Right renal pelvis (tissue), 4 donors: ENCODE measurements around the gene HPCAL1. TPM values are rescaled to one million over a fixed set of nuclear protein-coding genes. Genes with fewer than 3 reads are reported as not detected.

Experiments
- DNase-seq, 4 donors: peaks; one replicate each; pipeline ENCODE4 v3.0.0-alpha.2; 2013; ENCODE audit warnings: low read depth in 4 of 4, low spot score in 3 of 4, missing footprints in 1 of 4
- polyA plus RNA-seq, 4 donors: library from polyadenylated mRNA; unstranded; fragments of 120-200 nt; gene quantifications; one replicate each; pipeline ENCODE4 v1.2.1, GENCODE V29; 2013; ENCODE audit not compliant: insufficient read length in 4 of 4

Gene HPCAL1
- polyA plus RNA-seq, 4 donors: 23.9 to 36.8 (median 31.5) TPM

DNA sequence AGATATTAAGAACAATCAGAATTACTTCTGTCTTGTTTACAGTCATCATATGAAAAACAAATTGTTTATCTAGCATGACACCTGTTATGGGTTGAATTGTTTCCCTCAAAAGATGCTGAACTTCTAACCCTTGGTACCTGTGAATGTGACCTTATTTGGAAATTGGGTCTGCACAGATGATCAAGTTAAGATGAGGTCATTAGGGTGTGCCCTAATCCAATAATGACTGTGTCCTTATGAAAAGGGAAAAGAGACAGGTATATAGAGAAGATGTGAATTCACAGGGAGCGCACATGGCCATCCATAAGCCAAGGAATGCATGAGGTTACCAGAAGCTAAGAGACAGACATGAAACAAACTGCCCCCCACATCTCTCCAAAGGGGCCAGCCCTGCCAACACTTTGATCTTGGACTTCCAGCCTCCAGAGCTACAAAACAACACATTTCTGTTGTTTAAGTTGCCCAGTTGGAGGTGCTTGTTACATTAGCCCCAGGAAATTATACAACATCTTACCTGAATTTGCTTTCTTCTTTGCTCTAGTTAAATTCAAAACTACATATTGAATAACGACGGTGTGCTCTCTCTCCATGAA, 2.3 kb upstream of the HPCAL1 start:
- no peak for DNase-seq

DNA sequence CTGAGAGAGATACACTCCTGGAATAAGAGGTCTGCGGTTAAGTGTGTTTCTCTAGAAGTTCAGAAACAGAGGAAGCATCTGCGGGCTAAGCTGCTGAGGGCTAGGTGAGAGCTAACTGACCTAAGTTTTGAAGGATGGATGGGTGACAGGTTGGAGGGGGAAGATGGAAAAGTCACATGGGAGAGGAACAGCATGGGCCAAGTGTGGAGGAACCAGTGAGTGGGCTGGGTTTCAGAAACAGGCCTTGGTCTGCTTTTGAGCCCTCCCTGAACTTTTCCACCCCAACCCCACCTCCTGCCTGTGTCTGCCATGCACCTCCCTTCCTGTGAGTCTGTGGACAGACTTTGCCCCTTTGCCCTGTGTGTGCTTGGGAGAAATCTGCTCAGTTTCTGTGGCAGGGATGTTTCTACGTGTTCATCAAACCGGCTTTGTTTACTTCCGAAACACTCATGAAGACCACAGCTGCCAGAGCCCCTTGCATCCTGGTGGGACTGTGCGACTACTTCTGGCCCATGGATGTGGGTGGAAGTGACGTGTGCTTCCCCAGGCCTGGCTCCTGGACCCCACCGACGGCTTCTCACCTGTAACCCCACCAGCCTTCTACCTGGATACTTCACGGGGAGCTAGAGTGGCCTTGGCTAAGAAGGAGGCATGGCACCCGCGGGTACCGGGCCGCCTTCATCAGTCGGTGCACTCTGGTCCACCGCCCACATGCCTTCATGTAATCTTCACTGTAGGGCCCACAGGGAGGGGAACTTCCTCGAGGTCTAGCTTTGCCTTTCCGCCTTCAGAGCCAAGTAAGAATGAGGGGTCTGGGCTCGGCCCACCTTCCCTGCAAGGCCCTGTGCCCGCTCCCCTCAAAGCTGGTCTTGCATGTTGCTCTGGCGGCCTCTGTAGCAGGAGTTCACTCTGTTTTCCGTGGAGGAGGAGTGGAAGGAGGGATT, 1.4 kb upstream of the HPCAL1 start:
- DNase-seq: no peak

DNA sequence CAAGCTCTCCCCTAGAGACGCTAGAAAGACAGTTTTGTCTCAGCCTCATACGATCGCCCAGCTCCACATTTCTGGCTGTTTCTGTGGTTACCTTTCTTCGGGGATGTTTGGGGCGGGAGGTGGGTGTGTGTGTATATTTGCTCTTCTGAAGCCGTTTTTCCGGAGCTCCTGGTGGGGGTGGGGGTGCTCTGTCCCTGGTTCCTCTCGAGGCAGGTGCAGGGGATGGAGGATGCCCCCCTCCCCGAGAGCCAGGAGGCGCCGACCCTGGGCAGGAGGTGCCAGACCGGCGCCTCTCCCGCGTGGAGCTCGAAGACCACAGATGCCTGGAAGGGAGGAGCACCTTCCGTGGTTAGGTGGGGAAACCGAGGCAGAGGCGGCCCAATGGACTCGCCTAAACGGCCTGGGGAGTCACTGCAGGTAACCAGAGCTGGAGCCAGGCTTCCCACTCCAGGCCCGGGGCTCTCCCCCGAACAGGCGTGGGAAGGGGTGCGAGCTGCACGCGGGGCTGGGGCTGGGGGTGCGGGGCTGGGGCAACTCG, 694 bp upstream of the HPCAL1 start:
- no peak for DNase-seq

DNA sequence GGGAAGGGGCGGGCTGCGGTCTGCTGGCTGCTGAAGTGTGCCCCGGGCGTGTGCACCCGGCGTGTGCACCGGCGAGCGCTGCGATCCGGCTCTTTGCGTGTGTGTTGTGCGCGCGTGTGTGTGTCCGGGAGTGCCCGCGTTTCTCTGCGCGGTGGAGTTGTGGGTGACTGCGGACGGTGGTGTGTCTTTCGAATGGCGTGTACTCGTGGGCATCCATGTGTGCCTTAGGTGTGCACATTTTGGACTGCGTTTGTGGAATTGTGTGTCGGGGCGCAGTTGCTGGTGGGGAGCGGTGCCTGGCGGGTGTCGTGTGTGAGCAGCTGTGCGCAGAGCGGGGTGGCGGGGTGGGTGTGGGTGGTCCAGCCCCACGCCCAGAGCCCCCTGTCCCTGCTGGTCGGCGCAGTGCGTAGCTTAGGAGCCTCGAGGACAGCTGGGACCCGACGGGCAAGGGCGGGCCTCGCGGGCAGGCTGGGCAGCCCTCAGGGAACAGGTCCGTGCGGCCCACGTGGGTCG, 533 bp downstream of the HPCAL1 start:
- DNase-seq: no peak

DNA sequence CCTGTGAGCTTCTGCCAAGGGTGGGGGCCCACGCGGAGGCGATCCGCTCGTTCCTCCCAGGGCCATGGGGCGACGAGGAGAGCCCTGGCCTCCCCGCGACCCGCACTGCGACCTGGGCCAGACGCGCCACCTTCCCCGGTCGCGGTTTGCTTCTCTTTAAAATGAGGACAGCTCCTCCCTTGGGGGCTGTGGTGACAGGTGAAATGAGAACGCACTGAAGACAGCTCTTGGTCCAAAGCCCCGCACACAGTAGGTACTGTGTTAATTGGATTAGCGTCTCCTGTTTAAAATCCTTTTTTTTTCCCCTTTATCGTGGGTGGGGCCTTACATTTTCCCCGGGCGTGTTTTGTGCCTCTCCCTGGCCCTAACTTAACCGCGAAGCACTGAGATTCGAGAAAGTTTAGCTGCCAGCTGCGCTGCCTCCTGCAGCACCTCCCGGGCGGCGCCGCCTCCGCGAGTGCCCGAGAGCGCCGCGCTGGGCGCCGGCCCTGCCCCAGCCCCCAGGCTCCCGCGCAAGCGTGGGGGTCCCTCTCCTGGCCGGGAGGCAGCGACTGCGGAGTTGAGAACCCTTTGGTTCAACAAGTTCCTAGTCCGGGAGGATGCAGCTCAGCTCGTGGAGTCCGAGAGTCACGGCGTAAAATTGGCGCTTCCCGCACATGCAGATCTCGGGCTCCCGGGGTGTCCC, 1.1 kb downstream of the HPCAL1 start:
- DNase-seq: peak in 1 of 4 donors; percentile 31

DNA sequence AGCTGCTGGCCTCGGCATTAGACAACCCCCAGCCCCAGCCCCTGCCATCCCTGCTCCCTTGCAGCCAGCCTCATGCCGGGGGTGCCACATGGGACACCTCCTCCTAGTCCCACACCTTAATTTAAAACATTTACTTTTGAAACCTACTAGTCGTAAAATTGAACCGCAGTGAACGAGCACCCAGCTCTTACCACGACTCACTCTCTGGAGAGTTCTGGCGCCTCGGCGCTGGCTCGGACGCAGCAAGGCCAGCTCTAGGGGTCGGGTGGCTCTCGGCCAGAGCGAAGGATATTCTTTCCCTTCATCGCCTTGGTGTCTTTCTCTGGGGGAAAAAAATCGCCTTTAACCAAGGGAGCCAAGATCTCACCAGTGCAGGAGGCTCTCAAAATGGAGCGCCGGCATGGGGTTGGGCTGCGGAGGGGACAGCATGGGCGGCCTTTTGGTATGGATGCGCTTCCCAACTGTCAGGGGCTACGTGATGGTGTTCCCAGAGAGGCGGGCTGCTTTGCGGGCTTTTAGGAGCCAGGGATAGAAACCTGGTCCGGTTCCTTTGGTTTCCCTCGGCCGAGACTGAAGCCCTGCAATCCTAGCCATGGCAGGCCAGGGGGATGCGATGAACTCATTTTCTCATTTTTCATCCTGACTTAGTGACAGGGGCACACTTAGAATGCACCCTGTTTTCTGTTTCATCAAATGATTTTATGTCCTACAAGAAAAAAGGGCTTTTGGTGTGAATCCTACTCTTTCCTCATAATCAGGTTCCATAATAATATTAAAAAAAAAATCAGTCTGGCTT, 2.0 kb downstream of the HPCAL1 start:
- no peak for DNase-seq

DNA sequence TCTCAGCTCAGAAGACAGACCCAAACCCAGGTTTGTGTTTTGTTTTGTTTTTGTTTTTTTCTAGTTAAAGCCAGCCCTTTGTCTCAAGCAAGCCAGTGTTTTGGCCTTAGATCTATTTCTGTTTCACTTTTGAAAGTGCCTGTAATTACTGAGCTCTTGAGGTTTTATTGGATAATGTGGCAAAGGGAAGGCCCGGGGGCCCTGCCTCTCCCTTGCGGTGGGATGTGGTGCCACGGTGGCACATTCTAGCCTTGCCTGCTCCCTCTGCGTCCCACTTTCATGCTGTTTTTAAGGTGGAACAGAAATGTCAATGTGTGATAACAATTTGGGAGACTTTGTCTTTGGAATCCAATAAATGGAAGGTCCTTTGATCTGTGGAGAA, 2.5 kb downstream of the HPCAL1 start:
- no peak for DNase-seq

DNA sequence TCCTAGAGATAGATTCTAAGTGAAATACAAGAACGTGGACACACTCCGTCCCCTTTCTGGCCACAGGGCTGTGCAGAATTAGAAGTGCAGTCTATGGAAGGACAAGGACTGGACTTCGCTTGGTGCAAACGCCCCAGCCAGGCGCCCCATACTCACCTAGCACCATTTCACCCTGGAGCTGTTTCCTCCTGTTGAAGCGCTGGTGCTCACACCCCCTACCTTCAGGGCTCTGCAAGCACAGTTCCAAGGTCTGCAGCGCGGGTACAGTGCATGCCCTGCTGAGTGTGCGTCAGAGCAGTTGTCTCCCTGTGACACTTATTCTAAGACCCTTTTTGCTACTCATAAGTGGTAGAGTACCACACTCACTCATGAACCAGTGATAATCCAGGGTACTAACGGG, 3.0 kb downstream of the HPCAL1 start:
- no peak for DNase-seq

DNA sequence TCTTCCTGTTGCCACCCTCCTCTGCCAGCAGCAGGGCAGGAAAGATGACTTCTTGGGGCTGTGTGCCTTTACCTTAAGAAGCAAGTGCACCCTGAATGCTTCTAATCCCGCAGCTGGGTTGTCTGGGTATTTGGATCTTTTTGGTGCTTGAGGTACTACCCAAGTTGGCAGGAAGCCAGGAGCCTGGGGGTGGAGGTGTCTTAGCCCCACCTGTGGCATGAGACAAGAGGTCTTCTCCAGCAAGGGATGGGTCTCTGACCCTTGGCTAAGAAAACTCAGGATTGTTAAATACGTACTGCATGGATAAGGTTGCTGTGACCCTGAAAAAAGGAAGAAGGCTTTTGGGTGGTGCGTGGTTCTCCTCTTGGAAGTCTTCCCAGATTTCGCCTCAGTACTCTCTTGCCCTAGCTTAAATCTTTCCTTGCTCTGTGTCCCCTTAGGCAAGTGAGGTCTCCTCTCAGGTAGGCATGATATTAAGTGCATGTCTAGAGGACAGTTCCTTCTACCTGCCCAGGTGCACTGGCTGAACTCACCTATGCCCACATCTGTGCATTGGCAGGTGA, 4.3 kb downstream of the HPCAL1 start:
- no peak for DNase-seq

DNA sequence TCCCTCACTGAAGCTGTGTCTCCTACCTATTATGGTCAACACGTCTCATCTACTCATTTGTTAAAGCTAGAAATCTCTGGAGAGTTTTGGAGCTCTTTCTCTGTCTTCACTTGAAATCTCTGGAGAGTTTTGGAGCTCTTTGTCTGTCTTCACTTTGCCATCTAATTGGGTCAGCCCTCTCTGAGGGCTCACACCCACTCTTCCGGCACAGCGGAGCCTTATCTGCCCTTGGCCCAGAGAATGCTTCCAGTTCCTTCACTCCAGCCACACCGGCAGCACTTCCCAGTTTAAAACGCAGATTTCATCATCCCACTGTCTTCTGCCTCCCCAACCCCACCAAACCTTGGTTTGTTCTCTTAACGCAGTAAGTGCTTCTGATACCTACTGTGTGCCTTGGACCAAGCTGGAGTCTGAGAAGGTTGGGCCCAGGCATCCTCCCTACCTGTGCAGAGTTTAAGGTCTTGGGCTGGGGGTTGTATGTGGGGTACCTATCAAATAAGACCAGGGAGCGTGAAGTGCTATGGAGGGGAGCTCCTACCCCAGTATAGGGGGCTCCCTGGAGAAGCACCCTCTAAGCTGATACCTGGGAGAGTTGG, 5.0 kb downstream of the HPCAL1 start:
- no peak for DNase-seq

DNA sequence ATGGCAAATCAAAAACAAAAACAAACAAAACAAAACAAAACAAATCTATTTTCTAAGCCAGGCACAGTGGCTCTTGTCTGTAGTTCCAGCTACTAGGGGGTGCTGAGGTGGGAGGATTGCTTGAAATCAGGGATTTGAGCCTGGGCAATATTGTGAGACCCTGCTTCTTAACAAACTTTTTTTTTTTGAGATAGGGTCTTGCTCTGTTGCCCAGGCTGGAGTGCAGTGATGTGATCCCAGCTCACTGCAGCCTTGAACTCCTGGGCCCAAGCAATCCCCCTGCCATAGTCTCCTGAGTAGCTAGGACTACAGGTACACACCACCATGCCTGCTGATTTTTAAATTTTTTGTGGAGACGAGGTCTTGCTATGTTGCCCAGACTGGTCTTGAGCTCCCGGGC, 6.2 kb downstream of the HPCAL1 start:
- no peak for DNase-seq

DNA sequence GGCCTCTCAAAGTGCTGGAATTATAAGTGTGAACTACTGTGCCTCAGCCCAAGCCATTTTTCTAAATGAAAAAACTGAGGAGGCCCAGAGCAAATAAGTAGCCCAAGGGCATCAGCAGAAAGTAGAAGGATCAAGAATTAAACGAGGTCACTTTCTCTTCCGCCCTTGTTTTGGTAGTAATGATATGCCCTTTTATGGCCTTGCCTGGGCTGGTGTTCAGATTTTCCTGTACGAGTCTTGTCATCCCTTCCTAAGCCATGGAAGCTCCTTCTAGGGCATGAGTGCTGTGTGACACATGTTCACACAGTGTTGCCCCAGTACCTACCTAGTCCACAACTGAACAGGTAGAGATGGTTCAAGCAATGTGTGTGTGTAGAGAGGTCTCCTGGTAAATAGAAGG, 6.6 kb downstream of the HPCAL1 start:
- no peak for DNase-seq

DNA sequence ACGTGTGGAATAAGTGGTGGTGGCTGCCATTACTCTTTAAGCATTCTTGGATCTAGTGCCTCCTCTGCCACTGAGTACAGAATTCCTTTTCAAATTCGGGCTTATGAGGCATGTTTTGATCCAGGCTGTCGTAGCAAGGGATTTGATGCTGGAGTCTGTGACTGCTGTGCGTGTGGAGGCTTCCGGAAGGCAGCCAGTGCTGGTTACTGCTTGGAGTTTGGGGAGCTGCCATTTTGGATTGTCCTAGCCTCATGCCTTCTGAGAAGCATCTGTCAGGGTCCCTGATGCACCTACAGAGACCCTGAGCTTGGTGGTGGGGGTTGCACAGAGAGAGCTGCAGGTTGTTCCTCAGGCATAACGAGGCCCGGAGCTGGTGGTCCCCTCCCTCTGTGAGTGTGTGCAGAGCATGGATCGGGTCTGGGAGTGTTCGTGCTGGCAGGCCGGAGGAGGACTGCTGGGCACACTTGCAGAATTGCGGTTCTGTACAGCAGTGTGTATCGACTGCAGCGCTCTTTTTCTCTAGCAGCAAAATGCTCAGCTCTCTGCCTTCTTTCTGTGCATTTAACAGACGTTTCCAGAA, 7.7 kb downstream of the HPCAL1 start:
- DNase-seq: no peak

DNA sequence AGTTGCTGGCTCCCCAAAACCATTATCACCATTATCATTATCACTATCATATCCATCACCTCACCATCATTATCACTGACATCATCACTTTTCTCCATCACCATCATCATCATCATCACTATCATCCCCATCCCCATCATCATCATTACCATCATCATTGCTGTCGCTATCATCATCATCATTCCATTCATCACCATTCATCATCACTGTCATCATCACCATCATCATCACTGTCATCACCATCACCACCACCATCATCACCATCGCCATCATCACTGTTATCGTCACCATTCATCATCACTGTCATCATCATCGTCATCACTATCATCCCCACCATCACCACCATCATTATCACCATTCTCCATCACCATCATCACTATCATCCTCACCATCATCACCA, 9.0 kb downstream of the HPCAL1 start:
- no peak for DNase-seq

DNA sequence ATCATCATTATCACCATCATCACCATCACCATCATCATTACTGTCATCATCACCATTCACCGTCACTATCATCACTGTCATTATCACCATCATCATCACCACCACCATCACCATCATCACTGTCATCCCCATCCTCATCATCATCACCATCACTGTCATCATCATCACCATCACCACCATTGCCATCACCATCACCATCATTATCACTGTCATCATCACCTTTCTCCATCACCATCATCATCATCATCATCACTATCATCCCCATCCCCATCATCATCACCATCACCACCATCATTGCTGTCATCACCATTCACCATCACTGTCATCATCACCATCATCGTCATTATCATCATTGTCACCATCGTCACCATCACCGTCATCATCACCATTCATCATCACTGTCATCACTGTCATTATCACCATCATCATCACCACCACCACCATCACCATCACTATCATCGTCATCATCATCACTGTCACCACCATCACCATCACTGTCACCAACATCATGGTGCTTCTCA, 9.8 kb downstream of the HPCAL1 start:
- DNase-seq: no peak

DNA sequence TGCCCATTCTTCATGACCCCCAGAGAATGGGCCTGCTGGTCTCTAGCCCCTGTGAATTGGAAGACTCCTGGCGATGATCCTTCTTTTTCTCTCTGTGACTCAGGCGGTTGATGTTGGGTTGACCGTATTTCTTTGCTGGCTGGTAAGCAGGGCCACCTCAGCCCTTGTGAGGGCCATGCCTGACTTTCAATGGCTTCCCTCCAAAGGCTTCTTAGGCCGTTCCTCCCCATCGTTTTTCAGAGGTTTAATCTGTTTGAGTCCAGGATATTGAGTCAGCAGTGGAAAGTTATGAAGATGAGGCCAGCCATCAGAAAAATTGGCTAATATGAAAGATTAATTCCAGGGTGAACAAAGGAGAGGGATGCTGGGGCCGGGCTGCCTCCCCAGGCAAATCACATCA, 13.6 kb downstream of the HPCAL1 start:
- DNase-seq: no peak

DNA sequence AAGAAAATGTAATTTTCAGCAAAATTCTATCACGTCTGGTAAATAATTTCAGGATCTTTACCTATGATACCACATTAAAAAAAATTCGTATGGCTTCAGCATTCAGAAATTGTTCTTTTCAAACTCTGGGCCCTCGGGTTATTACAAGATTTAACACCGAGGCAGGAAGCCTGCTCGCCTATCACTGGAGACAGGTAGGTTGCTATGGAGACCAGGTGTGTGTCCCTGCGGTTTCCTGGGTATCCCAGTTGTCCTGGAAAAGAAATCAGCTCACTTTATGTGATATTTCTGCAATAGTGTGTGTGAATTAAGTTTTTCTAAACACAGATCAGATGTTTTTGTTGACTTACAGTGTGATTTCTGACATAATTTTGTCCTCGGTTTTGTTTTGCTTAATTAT, 14.2 kb downstream of the HPCAL1 start:
- DNase-seq: no peak

DNA sequence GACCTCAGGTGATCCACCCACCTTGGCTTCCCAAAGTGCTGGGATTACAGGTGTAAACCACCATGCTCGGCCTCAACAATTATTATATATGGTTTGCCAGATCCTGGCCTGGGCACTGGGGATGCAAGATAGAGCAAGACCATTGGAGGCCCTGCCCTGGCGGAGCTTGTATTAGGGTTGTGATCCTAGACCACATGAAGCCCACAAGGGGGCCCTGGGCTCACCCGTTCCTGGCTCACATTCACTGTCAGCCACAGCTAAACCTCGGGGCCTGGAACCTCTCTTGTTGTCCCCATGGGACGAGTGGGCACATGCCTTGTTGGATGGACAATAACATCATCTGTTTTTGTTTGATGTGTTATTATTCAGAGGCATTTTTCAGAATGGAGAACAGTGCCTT, 14.9 kb downstream of the HPCAL1 start:
- no peak for DNase-seq

DNA sequence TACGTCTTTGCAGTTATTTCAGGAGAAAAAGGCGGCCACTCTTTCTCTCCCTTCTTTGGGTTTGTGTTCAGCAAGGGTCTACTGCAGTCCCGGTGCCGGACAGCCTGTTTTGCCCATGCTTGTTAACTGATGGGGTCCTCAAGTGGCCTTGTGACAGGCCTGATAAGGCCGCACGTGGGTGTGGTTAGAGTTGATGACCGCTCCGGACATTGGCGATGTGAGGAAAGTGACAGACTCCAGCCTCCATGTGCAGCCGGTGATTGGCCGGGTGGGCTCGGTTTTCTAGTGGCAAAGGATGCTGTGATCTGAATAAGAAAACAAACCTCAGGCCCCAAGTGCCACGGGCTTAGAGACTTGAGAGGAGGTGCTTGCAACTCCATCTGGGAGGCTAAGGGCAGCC, 15.6 kb downstream of the HPCAL1 start:
- DNase-seq: no peak
